NCI-H1694 (cell line): ENCODE measurements around the gene BDKRB2.
A peak's percentile ranks its signal among the peaks of the same experiment; 100 is the strongest.
"Not testable (repeated sequence)": the region's sequence is repeated elsewhere in the genome, so short reads cannot be mapped to it uniquely, and the experiment has no call there.

Experiments
- DNase-seq: peaks from one replicate; lab custom pipeline; 2025; lab: John Stamatoyannopoulos, UW

Gene BDKRB2

DNA sequence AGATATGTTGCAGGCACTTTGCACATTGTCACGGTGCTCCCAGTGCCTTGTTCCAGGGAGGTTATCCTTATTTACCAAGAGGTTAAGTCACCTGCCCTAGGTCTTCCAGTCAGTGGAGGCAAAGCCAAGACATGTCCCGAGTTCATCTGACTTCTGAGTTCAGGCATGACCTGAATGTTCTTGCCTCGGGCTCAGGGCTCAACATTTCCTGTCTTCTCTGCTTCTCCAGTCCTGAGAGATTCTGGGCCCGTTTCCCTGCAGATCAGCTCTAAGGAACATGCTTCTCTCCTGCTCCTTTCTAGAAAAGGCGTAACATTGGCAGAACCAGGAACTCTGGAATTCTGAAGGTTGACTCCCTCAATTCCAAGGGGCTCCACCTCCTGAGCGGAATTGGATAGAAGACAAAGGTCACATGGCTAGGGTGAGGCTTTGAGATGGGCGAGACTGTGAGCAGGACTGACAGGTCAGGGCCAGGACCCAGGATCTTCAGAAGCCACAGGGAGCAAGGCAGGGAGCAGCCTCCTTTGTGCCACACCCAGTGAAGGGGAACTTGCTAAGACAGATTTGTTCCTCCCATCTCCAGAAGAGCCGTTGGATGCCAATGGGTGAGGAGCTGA is 19.9 kb downstream of the BDKRB2 start:
- no peak for DNase-seq

DNA sequence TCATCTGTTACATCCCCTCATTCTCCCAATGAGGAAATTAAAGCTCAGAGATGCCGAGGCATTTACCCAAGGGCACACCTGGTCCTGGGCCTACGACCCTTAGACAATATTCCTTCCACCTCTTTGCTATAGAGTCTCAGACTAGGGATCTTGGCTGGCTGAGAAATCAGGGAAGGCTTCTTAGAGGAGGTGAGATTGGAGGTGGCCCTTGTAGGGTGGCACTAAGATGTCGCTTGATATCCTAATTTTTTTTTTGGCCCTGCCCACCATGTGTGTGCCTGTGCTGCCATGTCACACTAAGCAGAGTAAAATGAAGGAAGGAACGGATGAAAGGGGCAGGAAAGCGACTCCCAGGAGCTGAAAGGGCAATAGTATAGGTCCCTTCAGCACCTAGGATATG is 20.6 kb downstream of the BDKRB2 start:
- DNase-seq = no peak

DNA sequence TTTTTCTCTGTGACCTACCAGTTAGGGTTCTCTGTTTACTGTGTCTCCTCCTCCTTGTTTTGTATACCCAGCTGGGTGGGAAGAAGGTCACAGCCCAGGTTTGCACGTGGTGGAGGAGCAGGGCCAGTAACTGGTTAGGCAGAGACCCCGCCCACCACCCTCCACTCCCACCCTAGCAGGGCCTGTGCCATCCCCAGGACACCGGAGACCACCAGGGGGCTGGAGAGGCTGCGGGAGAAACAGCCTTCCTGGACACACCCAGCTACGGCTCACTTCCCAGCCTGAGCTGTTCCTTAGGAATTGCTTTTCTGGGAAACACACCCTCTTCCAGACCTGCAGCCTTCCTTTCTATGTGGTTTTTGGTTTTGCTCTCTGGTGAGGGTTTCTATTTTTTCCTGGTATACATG is 21.1 kb downstream of the BDKRB2 start:
- DNase-seq = no peak

DNA sequence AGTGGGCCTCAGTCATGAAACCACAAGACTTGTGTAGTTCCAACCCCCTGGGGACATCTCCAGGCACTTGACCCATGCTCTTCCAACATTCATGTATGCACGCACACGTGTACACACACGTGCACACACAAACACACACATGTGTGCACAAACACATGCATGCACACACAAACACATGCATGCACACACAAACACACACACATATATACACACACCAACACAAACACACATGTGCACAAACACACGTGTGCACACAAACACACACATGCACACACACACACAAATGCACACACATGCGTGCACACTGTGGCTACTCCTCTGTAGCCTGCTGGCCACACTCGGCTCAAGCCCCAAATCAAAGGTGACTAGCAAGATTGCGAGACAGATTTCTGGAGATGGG is 22.8 kb downstream of the BDKRB2 start:
- DNase-seq = no peak

DNA sequence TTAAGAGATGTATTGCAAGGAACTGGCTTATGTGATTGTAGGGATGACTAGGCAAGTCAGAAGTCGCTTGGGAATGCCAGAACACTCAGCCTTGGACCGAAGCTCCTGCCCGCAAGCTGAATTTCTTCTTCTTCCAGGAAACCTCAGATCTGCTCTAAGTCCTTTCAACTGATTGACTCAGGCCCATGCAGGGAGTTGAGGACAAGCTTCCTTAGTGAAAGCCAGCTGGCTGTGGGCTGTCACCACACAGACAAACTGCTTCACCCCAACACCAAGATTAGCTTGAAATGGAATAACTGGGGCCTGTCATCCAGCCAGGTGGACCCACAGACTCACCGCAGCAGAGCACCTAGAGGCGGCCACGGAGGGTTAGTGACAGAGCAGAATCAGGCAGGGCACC is 24.7 kb downstream of the BDKRB2 start:
- DNase-seq = no peak

DNA sequence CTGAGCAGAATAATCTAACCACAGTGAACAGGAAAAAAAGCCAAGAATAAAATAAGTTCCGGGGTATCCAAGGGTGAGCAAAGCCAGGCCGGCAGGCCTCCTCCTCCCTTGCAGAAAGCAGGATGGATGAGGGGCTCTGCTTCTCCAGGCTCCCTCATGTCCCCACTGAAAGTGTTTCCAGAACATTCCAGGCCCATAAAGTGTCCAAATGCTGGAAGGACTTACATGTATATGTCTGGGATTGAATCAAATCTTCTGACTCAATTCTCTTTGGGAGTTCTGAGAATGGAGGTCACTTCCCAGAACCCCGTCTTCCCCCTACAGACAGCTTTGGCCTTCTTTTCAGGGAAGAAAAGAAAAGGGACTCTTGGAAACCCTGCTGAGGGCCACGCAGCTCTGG is 26.4 kb downstream of the BDKRB2 start:
- DNase-seq = no peak

DNA sequence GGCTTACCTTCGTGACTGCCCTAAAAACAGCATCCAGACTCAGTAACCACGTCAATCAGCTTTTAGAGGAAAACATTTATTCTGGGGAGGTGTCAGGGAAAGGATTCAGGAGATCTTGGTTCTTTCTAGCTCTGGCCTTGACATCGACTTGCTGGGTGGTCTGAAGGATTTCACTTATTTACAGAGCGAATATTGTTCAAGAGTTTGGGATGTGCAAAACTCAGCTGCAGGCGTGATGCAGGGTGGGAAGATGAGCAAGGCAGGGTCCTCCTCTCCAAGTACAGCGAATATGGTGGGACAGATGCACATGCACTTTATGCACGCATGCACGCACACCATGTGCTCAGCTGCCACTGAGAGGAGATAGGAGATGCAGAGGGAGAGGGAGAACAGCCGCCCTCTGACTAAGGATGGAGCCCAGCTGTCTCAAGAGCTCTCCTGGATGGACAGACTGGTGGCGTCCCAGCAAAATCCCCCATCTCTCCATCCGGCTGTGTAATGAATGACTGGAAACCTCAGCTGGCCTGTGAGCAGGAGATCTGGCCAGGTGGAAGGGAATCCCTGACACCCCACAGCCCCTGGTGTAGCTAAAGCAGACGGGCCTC is 27.0 kb downstream of the BDKRB2 start:
- peak; percentile 92 for DNase-seq

DNA sequence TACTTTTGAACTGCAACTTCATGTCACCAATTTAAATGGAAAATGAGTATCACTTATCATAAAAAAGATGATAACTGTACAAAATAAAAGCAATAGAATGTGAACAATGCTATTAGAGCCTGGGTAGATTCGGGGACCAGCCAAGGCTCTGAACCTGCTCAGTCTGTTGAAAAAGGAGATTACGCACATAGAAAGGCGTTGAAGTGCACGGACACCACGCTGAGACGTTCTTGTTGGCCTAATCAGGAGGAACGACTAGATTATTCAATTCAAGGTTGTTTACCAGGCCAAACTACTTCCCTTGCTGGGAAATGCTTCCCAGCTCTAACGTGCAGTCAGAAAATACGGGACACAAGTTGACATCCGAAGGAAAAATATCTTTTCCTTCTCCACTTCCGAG is 27.9 kb downstream of the BDKRB2 start:
- DNase-seq = no peak

DNA sequence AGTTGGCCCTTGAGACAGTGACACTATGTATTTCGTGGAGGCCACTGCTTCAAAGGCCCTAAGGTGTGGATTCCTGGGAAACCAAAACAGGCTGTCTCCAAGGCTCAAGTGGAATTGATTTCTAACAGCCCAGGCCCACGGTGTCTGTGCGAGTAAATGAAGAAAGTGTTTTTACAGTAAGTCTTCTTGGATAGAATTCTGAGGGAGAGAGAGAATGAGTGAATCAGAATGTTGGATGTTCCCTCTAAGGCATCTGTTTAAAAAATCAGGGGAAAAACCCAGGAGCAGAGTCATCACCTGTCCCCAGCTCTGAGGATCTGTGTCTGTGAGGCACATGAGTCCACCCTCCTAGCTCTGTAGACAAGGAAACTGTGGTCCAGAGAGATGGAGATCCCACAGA is 29.0 kb downstream of the BDKRB2 start:
- DNase-seq = no peak

DNA sequence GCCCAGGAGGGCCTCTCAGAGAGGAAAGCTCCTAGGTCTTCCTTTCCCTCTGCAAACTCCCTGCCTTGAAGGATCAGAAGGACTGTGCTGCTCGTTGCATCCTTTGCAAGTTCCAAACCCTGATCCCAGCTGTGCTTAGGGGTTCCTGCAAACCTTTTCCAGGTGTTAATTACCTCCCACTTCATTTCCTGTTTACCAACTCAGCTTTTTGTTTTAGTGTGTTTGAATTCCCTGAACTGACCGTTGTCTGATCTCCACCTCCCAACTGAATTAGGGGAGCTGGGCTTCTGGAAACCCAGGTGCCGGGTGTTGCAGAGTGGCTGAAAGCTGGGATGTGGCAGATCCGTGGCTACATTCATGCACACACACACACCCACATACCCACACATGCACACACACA is 30.8 kb downstream of the BDKRB2 start:
- no peak for DNase-seq

DNA sequence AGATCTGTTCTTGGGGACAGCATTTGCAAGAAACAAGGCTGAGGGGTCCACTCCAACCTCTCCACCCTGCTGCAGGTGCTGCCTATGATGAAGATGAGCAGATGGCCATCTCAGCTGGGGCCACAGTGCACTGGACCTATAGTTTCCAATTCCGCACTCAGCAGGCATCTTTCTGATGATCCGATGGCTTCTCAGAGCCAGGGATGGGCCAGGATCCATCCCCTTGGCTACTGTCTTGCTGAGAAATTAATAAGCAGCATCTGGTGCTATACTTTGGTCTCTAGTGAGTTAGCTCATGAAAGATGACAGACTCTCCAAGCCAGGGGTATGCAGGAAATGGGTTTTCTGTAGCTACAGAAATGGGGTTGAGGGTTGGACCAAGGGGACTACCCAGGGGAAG is 33.0 kb downstream of the BDKRB2 start:
- DNase-seq = no peak

DNA sequence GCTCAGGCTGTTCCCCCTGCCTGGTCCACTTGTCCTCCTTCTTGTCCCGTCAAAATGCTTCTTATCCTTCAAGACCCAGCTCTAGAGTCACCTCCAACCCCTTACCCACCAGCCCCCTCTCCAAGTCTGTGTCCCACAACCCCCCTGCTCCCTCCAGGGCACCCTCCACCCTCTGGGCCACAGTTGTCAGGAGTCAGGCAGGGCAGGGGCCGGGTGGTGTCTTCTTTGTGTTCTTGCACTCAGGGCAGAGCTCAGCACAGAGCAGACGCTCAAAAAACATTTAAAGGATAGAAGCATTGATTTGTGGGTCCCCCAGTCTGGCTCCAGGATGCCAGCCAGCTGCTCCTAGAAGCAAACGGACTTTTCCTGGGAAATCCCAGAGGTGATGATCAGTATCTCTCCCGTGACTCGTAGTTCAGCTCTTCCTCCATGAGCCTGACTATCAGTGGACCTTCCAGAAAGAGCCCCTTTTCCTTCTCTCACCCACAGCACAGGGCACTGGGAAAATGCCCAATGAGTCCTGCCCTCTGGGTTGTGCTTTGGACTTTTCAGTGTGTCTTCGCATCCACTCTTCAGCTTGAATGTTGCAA is 34.1 kb downstream of the BDKRB2 start:
- DNase-seq = no peak

DNA sequence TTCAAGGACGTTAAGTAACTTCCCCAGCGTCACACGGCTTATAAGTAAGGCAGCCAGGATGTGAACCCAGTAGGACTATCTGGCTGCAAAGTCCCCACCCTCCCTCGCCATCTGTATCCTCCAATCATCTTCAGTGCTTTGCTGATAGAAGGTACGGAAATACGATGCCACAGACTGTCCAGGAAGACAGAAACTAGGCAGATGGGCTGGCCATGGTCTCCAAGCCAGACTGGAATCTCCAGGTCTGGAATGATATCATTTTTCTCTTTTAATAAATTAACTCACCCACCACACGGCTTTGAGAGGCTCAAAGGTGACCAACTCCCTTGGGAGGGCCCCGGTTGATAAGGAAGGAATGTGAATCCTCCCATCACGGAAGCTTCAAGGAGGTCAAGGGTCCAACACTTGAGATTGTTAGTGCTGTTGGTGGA is 35.1 kb downstream of the BDKRB2 start:
- DNase-seq = no peak

DNA sequence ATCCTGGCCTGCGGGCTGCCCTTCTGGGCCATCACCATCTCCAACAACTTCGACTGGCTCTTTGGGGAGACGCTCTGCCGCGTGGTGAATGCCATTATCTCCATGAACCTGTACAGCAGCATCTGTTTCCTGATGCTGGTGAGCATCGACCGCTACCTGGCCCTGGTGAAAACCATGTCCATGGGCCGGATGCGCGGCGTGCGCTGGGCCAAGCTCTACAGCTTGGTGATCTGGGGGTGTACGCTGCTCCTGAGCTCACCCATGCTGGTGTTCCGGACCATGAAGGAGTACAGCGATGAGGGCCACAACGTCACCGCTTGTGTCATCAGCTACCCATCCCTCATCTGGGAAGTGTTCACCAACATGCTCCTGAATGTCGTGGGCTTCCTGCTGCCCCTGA is 36.0 kb downstream of the BDKRB2 start:
- DNase-seq = no peak

DNA sequence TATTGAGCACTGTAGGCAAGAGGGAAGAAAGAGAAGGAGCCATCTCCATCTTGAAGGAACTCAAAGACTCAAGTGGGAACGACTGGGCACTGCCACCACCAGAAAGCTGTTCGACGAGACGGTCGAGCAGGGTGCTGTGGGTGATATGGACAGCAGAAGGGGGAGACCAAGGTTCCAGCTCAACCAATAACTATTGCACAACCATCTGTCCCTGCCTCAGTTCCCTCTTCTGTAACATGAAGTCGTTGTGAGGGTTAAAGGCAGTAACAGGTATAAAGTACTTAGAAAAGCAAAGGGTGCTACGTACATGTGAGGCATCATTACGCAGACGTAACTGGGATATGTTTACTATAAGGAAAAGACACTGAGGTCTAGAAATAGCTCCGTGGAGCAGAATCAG is 37.5 kb downstream of the BDKRB2 start:
- no peak for DNase-seq

DNA sequence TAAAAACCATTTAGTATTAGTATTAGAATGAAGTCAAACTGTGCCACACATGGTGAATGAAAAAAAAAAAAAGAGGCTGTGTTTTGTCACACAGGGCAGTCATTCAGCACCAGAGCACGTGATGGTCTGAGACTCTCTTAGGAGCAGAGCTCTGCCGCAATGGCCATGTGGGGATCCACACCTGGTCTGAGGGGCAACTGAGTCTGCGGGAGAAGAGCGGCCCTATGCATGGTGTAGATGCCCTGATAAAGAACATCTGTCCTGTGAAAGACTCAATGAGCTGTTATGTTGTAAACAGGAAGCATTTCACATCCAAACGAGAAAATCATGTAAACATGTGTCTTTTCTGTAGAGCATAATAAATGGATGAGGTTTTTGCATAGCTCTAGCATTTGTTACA is 39.1 kb downstream of the BDKRB2 start:
- DNase-seq = peak; percentile 46

DNA sequence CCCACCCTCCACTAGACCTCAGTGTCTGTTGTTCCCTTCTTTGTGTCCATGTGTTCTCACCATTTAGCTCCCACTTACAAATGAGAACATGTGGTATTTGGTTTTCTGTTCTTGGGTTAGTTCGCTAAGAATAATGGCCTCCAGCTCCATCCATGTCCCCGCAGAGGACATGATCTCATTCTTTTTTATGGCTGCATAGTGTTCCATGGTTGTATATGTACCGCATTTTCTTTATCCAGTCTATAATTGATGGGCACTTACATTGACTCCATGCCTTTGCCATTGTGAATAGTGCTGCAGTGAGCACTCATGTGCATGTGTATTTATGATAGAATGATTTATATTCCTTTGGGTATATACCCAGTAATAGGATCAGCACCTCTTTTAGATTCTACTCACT is 40.4 kb downstream of the BDKRB2 start:
- DNase-seq = not testable (repeated sequence)

DNA sequence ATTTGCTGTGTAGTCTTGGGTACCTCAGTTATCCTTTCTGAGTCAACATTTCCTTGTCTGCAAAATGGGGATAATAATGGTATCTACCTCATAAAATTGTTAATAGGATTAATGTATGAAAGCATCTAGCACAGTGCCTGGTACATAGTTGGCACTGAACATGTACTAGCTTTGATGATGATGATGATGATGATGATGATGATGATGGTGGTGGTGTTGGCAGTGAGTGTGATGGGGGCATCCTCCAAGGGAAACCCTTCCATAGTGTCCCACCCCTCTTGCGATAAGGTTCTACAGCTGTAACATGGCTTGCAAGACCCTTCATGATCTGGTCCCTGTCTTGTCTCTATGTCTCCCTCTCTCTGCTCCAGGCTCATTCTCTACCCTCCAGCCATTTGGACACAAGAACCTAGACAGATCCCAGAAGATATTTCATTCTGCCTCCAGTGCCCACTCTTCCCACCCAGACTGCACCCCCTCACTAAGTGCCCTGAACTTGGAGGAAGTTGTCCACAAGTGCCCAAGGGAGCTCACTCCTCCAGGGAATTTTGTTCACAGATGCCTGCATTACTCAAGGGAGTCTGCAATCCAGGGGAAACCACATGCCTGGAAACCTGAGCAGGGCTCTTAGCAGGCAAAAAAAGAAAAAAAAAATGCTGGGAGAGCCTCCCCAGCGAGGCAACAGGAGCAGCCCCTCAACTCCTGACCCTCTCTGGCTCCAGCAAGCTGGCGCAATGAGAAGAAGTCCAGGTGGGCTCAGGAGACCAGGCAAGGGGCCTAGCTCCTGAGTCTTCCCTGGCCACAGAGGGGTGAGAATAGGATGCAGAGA is 41.3 kb downstream of the BDKRB2 start:
- no peak for DNase-seq

DNA sequence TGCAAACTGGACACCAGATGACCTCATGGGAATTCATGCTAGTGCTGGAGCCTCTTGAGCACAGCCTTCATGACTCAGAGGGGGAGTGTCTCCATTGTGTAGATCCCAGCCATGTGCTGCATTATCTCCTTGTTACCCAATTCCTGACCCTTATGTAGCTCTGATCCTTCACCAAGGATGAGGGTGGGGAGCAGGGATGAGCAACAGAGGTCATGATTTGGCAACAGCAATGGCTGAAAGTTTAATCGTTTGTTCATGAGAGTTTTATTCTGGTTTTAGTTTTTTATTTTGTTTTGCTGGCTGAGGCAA is 41.9 kb downstream of the BDKRB2 start:
- no peak for DNase-seq

DNA sequence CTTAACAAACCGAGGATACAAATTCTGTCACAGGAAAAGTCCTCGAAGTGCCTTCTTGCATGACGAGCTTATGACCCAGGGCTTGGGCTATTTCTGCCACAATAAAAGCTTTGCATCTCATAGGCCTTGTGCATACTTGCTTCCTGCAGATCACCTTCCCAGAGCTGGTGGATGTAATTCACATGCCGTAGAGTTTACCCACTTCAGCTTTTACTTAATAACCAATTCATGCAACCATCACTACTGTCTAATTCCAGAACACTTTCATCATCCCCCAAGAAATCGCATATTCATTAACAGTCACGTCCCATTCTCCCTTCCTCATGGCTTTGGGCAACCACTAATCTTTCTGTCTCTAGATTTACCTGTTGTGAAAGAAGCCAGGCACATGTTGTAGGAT is 42.4 kb downstream of the BDKRB2 start:
- DNase-seq = no peak

DNA sequence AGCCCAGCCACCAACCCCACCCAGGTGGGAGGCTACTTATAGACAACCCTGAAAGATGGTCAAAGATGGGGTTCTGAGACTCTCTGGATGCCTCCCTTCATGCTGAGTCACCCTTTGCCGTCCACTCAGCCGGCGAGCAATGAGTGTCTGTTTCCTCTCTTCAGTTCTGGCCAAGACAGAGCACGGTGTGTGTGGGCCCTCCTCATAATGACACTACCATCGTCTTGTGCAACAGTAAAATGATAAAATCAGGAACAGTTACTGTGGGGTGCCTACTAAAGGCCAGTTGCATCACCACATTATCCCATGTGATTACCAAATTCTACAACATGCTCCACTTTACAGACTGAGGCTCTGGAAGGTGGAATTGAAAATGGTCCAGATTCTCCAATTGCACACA is 44.4 kb downstream of the BDKRB2 start:
- DNase-seq = no peak

DNA sequence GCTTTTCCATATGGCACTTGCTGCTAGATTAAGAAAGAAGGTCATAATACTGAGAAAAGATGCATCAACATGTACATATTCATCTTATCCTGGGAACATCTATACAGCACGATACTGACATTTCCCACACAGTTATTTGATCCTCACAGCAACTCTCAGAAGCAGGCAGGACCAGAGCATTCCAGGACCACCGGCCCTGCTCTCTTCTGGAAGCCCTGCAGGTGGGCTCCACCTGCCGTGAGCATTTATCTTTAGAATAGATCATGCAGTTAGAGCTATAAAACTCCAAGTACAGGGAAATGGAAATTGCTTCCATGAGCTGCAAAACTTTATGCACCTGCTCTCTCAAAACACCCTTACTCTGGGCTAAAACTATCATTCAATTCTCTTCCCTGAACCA is 45.8 kb downstream of the BDKRB2 start:
- no peak for DNase-seq

DNA sequence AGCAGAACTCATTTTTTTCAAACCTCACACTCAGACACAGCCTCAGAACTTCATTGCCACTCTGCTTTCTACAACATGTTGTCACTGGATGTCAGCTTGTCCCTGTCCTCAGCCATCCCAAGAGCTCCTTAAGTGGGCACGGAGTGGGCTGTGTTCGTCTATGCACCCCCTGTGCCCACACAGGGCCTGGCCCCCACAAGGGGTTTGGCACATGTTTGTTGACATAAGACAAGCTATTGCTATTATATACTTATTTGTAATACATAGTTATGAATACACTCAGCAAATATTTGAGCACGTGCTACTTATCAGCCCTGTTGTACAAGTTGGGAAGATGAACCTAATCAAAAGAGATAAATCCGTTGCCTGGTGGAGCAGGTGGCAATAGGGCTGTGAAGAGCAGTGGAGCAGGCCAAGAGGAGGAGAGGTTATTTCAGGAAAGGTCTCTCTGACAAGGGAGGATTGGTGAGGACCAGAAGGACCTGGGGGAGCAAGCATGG is 47.1 kb downstream of the BDKRB2 start:
- no peak for DNase-seq
